Activated naive CD8-positive, alpha-beta T cell treated with anti-CD3 and anti-CD28 coated beads, Interleukin-2, amount 10 ng/mL, durations not matched to agents 7 days and 5 days (primary cell): Measurements from ENCODE around the gene SLC39A5. TPM values are rescaled to one million over a fixed set of nuclear protein-coding genes. Genes with fewer than 3 reads are reported as not detected.
"Not testable (repeated sequence)": the region's sequence is repeated elsewhere in the genome, so short reads cannot be mapped to it uniquely, and the experiment has no call there.

Experiments used
- ATAC-seq: fragments of 150-1000 bp; cut with Tn5 transposase; one replicate; pipeline ENCODE4 v1.10.0; 2021; ENCODE audit warnings: low read depth, moderate library complexity
- POLR2A ChIA-PET: fragments of 350-600 bp; sonication (Branson Sonifier 250); formaldehyde crosslinking; loops from one replicate; lab custom pipeline; 2021; ENCODE audit warnings: antibody characterized with exemption; lab: Charles Lee
- DNase-seq: peaks from one replicate; pipeline ENCODE4 v3.0.0; 2021
- H3K27ac Mint-ChIP-seq: one replicate; pipeline ENCODE4 v1.8.0; 2022; ENCODE audit warnings: mild to moderate bottlenecking, mixed read lengths
- H3K27me3 Mint-ChIP-seq: one replicate; pipeline ENCODE4 v1.8.0; 2022; ENCODE audit warnings: mild to moderate bottlenecking, moderate library complexity, mixed read lengths
- H3K36me3 Mint-ChIP-seq: one replicate; pipeline ENCODE4 v1.8.0; 2021; ENCODE audit warnings: mild to moderate bottlenecking, mixed read lengths
- H3K4me1 Mint-ChIP-seq: one replicate; pipeline ENCODE4 v1.8.0; 2021; ENCODE audit warnings: mixed read lengths
- H3K4me3 Mint-ChIP-seq: one replicate; pipeline ENCODE4 v1.8.0; 2022; ENCODE audit warnings: mild to moderate bottlenecking, moderate library complexity, mixed read lengths
- H3K9me3 Mint-ChIP-seq: one replicate; pipeline ENCODE4 v1.8.0; 2021; ENCODE audit warnings: mixed read lengths
- total RNA-seq, 2 experiments: library from RNA; stranded (reverse); gene quantifications; one replicate each; pipeline ENCODE4 v1.2.3, GENCODE V29; 2021

The SLC39A5 gene
- total RNA-seq, result 1 to 10 TPM in 1 of 2 experiments, not detected in 1; 1.4 TPM

DNA sequence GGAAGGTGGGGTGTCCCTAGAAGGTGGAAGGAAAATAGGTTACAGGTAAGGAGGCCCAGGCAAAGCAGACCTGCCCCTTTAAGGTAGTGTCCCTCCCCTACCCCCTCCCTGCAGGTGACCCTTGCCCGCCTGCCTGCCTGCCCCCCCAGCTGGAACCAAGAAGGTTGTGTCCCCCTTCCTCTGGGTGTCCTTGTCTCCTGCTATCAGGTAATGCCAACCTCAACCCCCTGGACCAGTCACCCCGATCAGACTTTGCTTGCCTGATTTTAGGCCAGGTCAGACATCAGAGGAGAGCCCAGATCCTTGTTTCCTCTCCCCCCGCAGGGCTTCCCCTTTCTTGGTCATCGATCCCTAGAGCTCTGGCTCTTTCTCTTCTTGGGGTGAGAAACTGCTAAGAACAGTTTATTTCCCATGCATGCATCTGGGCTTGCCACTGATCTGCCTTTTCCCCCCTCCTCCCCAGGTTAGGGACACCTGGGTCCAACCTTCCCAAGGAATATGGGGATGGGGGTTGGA, at the start of gene SLC39A5:
Gene SLC39A5 (plus strand): TSS at position 136 of the 516 bp plus-strand sequence. CDS start 1,224 bp downstream, outside the sequence.
- Mint-ChIP-seq H3K27ac (no peak within 1 kb of the TSS), H3K4me3 (no peak within 1 kb of the TSS), H3K9me3 (no peaks in the 10 kb centered on the region), H3K36me3 (peaks cover 13% of the 10 kb centered on the region), H3K27me3 (no peaks in the 10 kb centered on the region), H3K4me1 (peaks cover 13% of the 10 kb centered on the region)
- POLR2A ChIA-PET, result no interaction called here
- DNase-seq, result no peak
- no peak for ATAC-seq

- ATAC-seq (no peak), DNase-seq (no peak)
- no peaks in the 10 kb centered on the region for H3K9me3 Mint-ChIP-seq
- peaks cover 2% of the 10 kb centered on the region for H3K27me3 Mint-ChIP-seq
- peaks cover 36% of the 10 kb centered on the region for H3K4me1 Mint-ChIP-seq
- POLR2A ChIA-PET, result interaction anchor here (1.9 to 6.2 kb wide), 4 partner anchors 26 to 67 kb away, joined by 5 to 86 read pairs (median 73); partner anchors contain the start of genes ESYT1, MYL6 and ZC3H10
- peak overlapping the region; percentile 95 for H3K4me3 Mint-ChIP-seq
- H3K27ac Mint-ChIP-seq, result peak overlapping the region; percentile 44
- peaks cover 19% of the 10 kb centered on the region for H3K36me3 Mint-ChIP-seq
Observed at GRCh38 chr12:56186957-56187356, 42.9 kb upstream of the SLC39A5 start.

DNA sequence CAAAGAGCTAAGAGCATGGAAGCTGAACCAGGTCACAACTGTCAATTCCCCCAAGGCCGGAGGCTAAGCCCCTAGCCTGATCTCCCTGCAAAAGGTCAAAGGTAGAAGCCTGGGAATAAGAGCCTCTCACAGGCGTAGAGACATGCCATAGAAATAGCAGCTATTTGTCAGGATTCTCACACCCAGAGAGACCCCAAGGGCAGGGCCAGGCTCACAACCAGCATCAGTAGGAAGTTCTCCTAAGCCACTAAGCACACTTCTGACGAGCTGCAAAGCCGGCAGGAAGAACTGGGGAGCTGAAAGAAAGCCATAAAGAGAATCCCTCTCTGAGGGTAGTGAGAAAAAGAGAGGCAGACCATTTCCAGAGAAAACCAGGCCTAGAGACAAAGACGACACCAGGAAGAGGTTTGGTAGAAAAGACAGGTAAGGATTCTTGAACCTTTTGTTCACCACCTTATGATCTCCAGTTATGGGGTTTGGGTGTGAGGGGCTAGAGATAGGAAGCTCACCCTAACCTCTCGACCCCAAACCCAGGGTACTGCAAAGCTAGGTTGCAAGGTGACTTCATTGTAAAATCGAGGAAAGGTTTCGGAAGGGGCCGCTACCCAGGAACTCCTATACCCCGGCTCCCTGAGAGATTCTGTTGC, 41.6 kb upstream of the SLC39A5 start:
- H3K27ac Mint-ChIP-seq, result peak overlapping the region; percentile 89
- peaks cover 44% of the 10 kb centered on the region for H3K4me1 Mint-ChIP-seq
- ATAC-seq, result no peak
- peaks cover 2% of the 10 kb centered on the region for H3K27me3 Mint-ChIP-seq
- H3K4me3 Mint-ChIP-seq, result peak overlapping the region; percentile 95
- POLR2A ChIA-PET, result interaction anchor here (0.8 to 6.2 kb wide), 13 partner anchors 13 to 449 kb away, joined by 3 to 86 read pairs (median 5); partner anchors contain the start of genes ESYT1, MYL6, PA2G4 and RNF41
- no peak for DNase-seq
- no peaks in the 10 kb centered on the region for H3K9me3 Mint-ChIP-seq
- peaks cover 21% of the 10 kb centered on the region for H3K36me3 Mint-ChIP-seq

- peaks cover 47% of the 10 kb centered on the region for H3K4me1 Mint-ChIP-seq
- H3K4me3 Mint-ChIP-seq, result peak overlapping the region; percentile 95
- DNase-seq (no peak), ATAC-seq (no peak)
- H3K27ac Mint-ChIP-seq, result peak overlapping the region; percentile 89
- H3K9me3 Mint-ChIP-seq, result no peaks in the 10 kb centered on the region
- H3K27me3 Mint-ChIP-seq, result peaks cover 2% of the 10 kb centered on the region
- POLR2A ChIA-PET, result interaction anchor here (0.8 to 6.2 kb wide), 19 partner anchors 10 to 450 kb away, joined by 3 to 86 read pairs (median 5); partner anchors contain the start of genes ESYT1, MYL6, PA2G4 and RNF41
- H3K36me3 Mint-ChIP-seq, result peaks cover 23% of the 10 kb centered on the region
Observed at GRCh38 chr12:56188778-56189098, 41.1 kb upstream of the SLC39A5 start.

GRCh38 chr12:56189099-56189917, 40.5 kb upstream of the SLC39A5 start, which contains the start of gene SMARCC2:
TSS of gene SMARCC2 (minus strand) at chr12:56189483. CDS start at chr12:56189461, 22 bp downstream.
- Mint-ChIP-seq H3K36me3 (peaks cover 21% of the 10 kb centered on the region), H3K4me1 (peaks cover 47% of the 10 kb centered on the region), H3K27ac (peak within 1 kb of the TSS; percentile 98), H3K9me3 (no peaks in the 10 kb centered on the region), H3K27me3 (peaks cover 2% of the 10 kb centered on the region), H3K4me3 (peak within 1 kb of the TSS; percentile 99)
- DNase-seq (peak; percentile 94), ATAC-seq (peak; percentile 87)
- POLR2A ChIA-PET, result interaction anchor here (0.5 to 6.2 kb wide), 32 partner anchors 9 to 459 kb away, joined by 3 to 86 read pairs (median 4); partner anchors contain the start of genes ANKRD52, CNPY2, CS and ESYT1

DNA sequence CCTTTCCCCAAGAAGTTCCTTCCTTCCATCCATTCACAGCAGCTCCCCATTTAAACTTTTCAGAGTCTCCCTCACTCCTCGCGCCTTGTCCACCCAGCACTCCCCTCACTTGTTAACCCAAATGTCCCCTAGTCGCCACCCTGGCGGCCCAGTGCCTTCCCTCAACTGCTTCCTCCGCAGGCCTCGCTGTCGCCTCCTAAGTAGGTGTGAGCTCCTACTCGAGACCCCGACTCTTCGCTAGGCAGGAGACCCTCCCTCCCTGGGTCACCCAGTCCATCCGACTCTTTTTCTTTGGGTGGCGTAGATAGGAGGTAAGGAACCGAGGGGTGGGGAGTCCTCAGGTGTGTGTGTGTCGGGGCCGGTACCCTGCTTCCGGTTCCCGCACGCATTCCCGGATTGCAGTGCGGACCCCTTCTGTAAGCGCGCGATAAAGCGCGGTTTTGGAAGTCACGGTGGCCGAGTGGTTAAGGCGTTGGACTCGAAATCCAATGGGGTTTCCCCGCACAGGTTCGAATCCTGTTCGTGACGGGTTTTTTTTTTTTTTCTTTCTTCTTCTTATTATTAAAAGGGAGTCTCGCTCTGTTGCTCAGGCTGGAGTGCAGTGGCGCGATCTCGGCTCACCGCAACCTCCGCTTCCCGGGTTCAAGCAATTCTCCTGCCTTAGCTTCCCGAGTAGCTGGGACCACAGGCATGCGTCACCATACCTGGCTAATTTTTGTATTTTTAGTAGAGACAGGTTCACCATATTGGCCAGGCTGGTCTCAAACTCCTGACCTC, 39.7 kb upstream of the SLC39A5 start:
- peak overlapping the region; percentile 99 for H3K4me3 Mint-ChIP-seq
- H3K9me3 Mint-ChIP-seq, result no peaks in the 10 kb centered on the region
- peak; percentile 41 for ATAC-seq
- H3K27me3 Mint-ChIP-seq, result peaks cover 2% of the 10 kb centered on the region
- peak overlapping the region; percentile 98 for H3K27ac Mint-ChIP-seq
- POLR2A ChIA-PET, result interaction anchor here (0.5 to 6.2 kb wide), 28 partner anchors 9 to 459 kb away, joined by 3 to 86 read pairs (median 4); partner anchors contain the start of genes ANKRD52, CNPY2, CS and ESYT1
- H3K36me3 Mint-ChIP-seq, result peaks cover 18% of the 10 kb centered on the region
- peak; percentile 87 for DNase-seq
- peaks cover 47% of the 10 kb centered on the region for H3K4me1 Mint-ChIP-seq

GRCh38 chr12:56190695-56191155, 39.1 kb upstream of the SLC39A5 start:
- ATAC-seq (no peak), DNase-seq (no peak)
- POLR2A ChIA-PET, result interaction anchor here (1.2 to 6.2 kb wide), 5 partner anchors 30 to 73 kb away, joined by 3 to 86 read pairs (median 66); partner anchors contain the start of genes ESYT1, MYL6, RNF41 and ZC3H10
- Mint-ChIP-seq H3K9me3 (no peaks in the 10 kb centered on the region), H3K4me1 (peaks cover 46% of the 10 kb centered on the region), H3K4me3 (peak overlapping the region; percentile 99), H3K27ac (peak overlapping the region; percentile 98), H3K36me3 (peaks cover 16% of the 10 kb centered on the region), H3K27me3 (peaks cover 2% of the 10 kb centered on the region)

GRCh38 chr12:56192582-56192981, 37.3 kb upstream of the SLC39A5 start:
- Mint-ChIP-seq H3K27ac (no peak overlapping the region), H3K27me3 (peaks cover 2% of the 10 kb centered on the region), H3K4me1 (peaks cover 33% of the 10 kb centered on the region), H3K4me3 (no peak overlapping the region), H3K9me3 (no peaks in the 10 kb centered on the region), H3K36me3 (peaks cover 8% of the 10 kb centered on the region)
- POLR2A ChIA-PET, result no interaction called here
- DNase-seq (no peak), ATAC-seq (no peak)

DNA sequence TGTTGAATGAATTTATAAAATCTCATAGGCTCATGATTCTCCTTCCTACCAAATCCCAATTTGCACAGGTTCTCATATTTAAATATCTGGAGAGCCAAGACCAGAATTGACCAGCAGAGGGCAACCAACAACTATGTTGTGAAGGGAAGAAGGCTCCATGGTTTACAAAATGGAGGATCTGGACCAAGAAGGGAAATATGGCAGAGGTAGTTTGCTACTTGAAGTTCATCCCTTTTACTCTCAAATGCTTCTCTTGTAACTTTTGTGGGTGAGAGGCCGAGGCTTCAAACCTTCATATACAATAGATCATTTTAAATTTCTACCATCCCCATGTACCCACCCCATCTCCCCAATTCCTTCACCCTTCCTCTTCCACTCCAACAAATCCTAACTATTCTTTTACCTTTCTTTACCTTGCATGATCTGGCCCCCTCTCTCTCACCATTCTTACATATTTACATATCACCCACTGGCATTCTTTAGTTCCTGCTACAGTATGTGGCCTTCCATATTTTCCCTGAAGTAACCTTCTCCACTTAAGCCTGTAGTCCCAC, 36.7 kb upstream of the SLC39A5 start:
- no peak for DNase-seq
- H3K4me3 Mint-ChIP-seq, result peak overlapping the region; percentile 26
- H3K27ac Mint-ChIP-seq, result peak overlapping the region; percentile 85
- POLR2A ChIA-PET, result interaction anchor here (0.6 kb wide), 1 partner anchor 68 kb away, joined by 5 read pairs; no protein-coding TSS in a partner anchor
- no peaks in the 10 kb centered on the region for H3K9me3 Mint-ChIP-seq
- ATAC-seq, result no peak
- peaks cover 8% of the 10 kb centered on the region for H3K36me3 Mint-ChIP-seq
- H3K4me1 Mint-ChIP-seq, result peaks cover 27% of the 10 kb centered on the region
- H3K27me3 Mint-ChIP-seq, result peaks cover 2% of the 10 kb centered on the region

GRCh38 chr12:56196818-56197550, 32.9 kb upstream of the SLC39A5 start:
- peaks cover 12% of the 10 kb centered on the region for H3K4me1 Mint-ChIP-seq
- H3K36me3 Mint-ChIP-seq, ATAC-seq, H3K27me3 Mint-ChIP-seq, H3K27ac Mint-ChIP-seq, DNase-seq, H3K9me3 Mint-ChIP-seq, H3K4me3 Mint-ChIP-seq: not testable (repeated sequence)
- POLR2A ChIA-PET, result interaction anchor here (0.7 to 1.0 kb wide), 3 partner anchors 60 to 123 kb away, joined by 3 read pairs; partner anchors contain the start of gene ZC3H10

DNA sequence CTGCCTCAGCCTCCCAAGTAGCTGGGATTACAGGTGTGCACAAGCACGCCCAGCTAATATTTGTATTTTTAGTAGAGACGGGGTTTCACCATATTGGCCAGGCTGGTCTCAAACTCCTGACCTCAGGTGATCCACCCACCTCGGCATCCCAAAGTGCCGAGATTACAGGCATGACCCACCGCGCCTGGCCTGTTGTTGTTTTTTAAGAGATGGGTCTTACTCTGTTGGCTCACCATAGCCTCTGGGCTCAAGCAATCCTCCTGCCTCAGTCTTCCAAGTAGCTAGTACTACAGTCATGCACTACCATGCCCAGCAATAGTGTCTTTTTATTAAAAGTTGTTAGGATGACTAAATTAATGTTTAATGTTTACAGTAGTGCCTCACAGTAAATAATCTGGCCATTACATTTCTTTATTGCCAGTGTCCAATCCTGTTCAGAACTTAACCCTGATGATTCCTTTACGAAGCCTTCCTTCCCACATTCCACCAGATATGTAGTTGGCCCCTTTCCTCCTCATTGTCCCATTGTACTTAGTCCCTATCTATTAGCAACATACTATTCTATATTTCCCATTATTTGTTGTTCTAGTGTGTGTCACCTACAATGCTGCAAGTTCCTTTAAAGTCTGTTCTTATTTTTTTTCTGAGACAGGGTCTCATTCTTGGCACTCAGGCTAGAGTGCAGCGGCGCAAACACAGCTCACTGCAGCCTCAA, 31.8 kb upstream of the SLC39A5 start:
- POLR2A ChIA-PET, result interaction anchor here (1.4 kb wide), 1 partner anchor 9 kb away, joined by 3 read pairs; the partner anchor contains the start of gene SMARCC2
- H3K9me3 Mint-ChIP-seq, result no peaks in the 10 kb centered on the region
- H3K4me1 Mint-ChIP-seq, result peaks cover 5% of the 10 kb centered on the region
- H3K27ac Mint-ChIP-seq, result no peak overlapping the region
- no peak overlapping the region for H3K4me3 Mint-ChIP-seq
- peaks cover 7% of the 10 kb centered on the region for H3K36me3 Mint-ChIP-seq
- DNase-seq, result no peak
- ATAC-seq, result no peak
- H3K27me3 Mint-ChIP-seq, result no peaks in the 10 kb centered on the region
